CMK (cell line): ENCODE measurements around the gene TMPRSS7.

Experiments used
- DNase-seq: peaks from one replicate; pipeline ENCODE4 v3.0.0-alpha.2; 2010; ENCODE audit warnings: low read depth

TMPRSS7 gene

DNA sequence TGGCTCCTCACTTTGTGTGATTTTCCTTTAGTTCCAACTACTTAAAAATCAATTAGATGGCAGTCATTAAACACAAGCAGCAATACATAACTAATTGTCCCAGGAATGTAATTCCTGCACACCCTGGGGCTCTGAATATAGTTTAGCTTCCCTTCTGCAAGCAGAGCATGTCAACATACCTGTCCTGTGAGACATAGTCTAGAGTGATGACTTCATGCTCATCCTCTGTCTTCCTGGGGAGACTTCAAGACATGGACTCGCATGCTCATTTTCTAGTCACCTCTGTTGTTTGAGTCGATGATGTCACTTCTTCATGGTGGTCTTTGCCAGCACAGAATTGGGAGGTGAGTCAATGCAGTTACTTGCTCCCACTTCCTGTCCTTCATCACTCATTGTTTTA is 67.4 kb downstream of the TMPRSS7 start:
- DNase-seq, result no peak

DNA sequence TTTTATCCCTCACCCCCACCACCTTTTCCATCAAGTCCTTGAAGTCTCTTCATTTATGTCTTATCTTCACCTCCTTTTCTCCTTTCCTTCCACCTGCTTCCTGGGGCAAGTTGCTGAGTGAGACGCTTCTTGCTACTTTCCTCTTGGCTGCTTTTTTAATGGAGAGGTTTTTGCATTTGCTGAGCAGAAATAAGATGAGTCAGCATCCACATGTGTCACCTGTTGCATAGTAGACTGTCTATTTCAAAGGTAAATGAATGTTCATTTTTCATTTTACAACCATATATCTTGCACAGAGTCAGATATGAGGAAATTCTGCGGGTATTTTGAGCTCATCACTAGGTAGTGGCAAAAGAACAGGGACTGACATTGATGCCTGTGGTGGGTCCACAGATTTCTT is 70.2 kb downstream of the TMPRSS7 start:
- no peak for DNase-seq

DNA sequence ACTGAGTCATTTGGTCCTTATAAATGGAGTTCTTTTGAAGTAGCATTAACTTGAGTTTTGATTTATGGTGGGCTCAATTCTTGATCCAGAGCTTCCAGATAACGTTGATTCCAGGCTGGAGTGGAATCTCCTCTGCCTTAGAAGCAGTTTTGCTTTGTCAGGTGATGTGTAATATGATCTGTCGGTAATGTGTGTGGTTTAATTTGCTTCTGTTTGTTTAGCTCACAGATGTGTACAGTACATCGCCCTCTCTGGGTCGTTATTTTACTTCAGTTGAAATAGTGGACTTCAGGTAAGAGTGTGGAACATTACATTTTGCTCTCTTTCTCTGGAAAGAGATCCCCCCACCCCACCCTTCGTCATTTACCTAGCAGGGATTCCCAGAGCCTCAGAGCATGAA is 74.8 kb downstream of the TMPRSS7 start:
- DNase-seq, result no peak

DNA sequence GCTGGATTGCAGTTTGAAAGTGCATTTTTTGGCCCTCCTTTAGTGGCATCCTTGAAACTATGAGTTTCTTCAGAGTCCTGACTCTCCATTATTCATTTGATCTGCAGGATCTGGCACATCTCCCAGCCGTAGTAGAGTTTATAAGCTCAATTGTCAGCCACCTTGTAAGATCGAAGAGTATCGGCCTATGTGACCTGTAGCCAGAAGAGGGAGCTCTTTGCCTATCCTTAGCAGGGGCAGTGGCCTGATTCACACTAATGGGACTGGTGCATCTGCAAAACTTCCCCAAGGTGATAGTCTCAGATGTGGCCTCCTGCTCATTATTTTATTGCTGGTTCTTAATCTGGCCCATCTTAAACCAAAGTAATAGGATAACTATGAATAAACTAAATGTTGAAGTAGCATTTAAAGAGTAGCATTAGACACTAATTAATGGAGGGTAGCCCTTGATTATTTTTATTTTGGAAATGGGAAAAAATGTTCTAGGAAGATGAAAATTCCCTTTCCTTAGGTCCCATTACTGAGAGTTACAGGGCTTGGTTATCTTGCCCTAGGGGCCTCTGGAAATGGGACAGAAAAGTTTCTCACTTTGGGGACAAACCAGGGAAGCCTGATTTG is 77.4 kb downstream of the TMPRSS7 start:
- no peak for DNase-seq

DNA sequence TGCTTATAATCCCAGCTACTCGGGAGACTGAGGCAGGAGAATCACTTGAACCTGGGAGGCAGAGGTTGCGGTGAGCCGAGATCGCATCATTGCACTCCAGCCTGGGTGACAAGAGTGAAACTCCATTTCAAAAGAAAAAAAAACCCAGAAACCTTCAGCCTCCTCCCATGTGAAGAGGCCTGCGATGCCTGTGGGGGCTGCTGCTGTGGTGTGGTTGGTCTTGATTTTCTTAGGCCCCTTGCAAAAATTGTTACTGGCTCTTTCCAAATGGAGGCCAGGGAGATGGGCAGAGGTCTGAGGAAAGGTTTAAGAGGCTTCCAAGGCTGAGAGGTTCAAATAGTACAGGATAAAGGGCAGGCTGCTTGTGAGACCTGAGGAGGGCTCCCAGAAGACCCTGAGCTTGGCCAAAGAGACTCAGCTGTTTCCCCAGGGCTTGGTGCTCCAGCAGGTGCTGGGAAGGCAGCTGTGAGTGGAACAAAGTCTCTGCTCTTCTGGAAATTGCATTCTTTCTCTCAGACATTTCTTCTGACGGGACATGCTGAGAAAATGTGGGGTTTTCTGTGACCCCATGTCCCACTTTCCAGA is 80.1 kb downstream of the TMPRSS7 start:
- no peak for DNase-seq

DNA sequence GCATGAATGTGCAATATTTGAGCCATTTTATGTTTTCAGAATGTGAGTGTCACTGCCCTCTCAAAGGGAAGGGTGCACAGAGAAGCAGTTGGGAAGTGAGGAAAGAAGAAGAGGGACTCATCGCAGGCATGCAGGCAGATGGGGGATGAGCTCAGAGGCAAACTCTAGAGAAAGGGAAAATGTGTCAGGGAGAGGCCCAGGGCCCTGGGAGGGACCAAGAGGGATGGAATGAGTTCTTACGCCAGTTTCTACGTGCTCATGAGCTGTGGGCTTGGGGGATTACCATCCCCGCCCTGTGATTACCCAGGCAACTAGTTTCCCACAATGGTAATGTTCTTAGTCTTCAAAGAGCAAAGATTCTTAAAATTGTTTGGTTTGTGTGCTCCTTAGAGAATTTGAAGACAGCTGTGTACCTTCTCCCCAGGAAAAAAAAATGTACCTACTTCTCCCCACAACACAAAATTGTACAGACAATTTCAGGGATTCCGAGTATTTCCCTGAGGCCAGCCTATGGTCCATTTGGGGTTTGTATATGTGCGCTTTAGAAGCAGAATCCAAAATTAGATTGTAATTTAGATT is 80.7 kb downstream of the TMPRSS7 start:
- DNase-seq, result no peak

DNA sequence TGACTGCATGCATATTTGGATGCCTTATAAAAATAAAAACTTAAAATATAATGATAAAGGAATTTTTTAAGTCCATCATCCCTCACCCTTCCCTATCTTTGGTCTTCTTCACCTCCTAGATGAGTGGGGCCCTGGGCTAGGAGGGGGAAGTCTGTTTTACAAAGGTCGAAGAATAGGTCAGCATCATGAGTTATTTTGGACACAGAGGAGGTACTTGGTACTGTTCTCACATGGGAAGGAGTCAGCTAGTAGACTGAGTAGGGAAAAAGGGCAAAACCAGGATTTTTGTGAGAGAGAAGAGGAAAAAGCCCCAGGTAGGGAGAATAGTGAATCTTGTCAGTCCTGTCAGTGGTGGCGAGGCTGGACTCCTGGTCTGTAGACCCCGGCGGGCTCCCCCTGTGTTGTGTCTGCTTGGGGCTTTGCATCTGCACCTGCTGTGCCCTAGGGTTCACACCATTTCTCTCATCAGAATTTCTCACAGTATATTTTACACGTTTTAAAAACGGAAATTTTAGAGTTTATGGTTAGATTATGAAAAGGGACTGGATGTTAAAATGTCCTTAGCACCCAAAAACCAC is 81.4 kb downstream of the TMPRSS7 start:
- no peak for DNase-seq

DNA sequence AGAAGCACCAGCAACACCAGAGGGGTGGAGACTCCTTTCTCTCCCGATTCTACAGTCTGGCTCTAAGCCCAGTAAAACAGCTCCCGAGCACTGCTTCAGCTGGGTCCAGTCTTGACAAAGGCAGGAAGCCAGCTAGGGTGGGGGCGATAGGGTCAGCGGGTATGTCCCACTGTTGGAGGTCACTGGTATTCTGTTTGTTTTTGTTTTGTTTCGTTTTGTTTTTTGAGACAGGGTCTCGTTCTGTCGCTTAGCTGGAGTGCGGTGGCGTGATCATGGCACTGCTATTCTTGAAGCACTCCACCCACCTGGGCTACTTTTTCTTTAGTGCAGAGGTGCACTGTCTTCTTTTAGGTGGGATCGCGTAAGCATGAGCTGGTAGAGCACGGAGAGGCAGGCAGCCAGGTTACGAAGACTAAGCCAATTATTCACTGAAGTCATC is 82.2 kb downstream of the TMPRSS7 start:
- no peak for DNase-seq

DNA sequence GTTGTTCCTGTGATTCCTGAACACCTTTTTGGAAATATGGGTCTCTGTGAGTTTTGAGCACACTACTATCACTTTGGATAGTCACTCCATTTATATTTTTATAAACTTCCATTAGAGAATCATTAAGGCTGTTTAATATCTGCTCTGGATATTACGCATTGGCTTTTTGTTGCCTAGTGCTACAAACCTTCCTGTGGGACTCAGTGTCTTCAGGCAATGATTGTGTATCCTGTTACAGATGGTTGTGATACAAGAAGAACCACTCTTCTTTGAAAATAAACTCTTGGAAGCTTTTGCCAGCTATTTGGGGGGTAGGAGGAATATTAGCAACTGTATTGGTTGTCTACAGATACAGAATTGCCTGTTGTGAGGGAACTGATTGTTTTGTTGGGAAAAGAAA is 82.9 kb downstream of the TMPRSS7 start:
- DNase-seq, result no peak

DNA sequence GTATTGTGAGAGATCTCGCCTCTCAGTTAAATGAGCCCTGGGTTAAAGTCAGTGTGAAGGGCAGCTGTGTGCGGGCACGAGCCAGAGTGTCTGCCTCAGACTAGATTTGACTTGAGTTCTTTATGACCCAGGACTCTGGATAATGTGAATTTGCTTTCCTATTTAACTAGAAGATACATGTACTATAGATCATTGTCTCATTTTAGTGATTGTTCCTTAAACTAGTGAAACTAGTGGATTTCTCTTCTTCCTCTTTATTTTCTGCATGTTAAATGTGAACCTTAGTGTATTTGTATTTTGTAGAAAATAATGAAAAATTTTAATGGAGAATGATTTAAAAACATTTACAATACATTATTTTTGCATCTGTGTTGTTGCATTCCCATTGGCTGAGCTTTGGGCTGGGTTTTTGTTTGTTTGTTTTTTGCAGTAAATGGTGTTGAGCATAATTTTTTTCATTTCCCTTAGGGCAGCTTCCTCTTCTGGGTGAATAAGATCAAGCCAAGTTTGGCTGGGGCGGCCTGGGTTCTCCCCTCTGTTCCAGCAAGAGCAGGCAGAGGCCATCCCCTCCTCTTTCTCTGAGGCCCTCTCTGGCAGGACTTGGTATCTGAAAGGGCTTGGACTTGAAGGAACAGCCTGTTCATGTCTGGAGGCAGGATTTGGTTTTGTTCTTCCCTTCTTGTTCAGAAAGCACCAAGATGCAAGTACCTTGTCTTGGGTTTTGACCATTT is 83.5 kb downstream of the TMPRSS7 start:
- DNase-seq, result no peak

DNA sequence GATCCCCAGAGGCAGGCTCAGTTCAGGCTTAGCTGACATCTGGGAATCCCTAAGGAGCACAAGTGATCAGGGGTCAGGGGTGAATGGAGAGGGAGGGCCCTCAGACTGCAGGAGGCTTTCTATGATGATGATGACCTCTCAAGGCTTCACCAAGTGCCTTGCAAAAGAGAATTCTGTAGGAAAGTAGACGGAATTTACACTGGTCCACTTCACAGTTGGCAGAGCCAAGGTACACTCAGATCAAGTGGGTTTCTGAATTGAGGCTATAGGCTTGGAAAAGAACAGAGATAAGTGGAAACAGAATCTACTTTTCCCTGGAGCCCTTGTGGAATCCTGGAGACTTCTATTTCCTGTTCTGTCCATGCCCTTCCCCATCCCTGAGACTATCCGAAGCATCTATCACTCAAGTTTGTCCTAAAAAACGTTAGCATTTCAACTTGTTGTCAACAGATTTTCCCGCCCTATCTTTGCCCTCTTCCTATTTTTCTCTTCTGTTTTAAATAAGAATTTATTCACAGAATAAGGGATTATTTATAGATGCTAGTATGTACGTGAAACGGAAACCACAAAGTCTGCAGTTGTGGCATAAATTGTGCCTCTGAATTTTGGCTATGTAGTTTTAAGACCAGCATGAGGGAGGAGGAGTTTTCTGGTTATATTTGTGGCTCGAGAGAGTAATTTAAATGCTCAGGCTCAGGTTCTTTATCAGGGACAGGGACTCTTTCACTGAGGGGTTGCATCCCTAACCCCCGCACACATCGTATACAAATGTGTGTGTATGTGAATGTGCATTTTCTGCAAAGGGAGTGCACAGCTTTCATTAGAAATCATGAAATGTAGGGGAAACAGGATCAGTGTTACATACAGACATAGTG is 85.7 kb downstream of the TMPRSS7 start:
- no peak for DNase-seq

DNA sequence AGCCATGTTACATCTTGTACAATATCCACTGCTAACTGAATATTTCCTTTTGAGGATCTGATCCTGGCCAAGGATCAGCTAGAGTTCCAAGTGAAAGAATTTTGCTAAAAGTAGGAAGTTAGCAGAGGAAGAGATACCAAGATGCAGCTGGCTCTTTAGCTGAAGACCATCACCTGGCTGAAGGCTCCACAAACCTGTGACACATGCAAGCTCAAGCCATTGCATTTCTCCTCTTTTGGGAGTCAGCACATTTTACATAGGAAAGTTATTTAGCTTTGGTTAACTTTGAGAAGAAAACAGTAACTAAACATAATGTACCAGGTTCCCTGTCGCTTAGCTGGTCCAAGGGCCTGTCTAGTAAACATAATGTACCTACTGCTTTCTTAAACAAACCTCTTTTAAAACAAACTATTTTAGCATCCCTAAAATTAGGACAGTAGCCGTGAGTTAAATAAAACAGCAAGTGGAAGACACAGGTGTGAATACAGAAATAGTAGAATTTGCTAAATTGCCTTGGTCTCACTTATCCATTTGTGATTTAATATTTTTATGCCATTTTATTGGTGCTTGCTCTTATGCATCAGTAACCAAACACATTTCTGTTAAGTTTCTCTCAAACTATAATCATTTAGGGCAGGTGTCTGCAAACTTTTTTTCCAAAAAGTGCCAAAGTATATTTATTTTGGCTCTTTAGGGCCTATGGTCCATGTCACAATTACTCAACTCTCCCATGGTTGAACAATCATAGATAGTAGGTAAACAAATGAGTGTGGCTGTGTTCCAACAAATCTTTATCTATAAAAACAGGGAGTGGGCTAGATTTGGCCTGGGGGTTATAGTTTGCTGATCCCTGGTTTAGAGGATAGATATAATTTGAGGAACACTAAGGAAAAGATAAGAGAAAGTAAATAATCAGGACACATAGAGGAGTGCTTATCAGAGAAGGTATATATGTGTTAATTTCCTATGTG is 87.3 kb downstream of the TMPRSS7 start:
- DNase-seq, result no peak

DNA sequence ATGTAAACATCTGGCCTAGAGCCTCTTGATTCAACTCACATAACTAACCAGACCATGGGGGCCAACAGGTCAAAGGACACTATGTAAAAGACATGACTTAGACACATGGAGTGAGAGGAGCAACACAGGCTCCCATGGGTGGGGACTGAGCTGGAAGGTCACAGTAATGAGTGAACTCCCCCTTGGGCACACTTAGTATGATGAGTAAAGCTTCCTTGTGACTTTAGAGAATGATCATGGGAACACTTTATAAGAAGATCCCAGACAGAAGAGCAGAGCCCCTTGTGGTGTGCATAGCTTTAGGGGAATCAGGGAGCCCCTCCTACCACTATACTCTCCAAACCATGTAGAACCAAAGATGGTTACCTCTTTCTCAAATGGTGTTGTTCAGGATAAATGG is 88.3 kb downstream of the TMPRSS7 start:
- DNase-seq, result no peak

DNA sequence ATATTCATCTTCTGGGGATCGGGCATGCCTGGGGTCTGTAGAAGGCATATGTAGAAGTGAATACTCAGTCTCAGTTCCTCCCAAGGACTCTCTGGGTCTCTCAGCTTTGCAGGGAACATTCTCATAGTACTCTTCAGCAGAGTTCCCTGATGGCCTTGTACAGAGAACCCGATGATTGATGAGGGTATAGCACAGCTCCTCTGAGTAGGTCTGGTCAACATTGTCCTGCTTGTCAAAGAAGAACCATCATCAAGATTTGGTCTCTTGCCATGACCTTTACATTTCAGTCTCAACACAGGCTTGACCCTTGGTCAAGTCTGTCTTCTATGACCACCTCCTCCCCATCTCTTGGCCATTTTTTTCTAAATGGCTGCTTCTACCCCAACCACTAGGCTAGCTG is 89.0 kb downstream of the TMPRSS7 start:
- no peak for DNase-seq

DNA sequence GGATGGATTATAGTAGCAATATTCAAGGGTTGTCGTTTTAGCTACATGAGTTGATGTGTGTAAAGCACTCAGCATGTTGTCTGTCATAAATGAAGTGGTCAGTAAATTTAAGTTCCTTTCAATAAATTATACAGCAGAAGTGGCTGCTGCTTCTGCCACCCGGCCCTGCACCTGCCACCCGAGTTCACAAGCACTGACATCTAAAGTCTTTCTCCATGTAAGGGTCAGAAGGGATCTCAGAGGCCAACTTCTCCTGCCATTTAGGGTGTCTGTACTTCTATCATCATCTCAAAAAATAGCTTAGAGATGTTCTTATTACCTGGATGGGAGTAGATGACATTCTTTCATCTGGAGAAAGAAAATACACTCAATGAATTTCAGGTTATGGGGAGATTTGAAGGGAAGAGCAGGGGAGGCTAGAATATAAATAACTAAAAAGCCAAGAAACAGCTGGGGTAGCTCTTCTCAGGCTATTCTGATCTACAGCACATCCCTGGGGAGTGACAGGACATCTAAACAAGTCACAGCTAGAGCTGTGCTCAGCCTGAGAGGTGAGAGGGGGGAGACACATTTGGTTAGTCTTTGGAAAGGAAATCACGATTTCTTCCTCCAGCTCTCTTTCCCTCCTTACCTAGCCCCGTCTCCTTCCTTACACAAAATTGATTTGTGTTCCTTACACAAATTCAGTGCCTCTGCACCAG is 90.5 kb downstream of the TMPRSS7 start:
- no peak for DNase-seq

DNA sequence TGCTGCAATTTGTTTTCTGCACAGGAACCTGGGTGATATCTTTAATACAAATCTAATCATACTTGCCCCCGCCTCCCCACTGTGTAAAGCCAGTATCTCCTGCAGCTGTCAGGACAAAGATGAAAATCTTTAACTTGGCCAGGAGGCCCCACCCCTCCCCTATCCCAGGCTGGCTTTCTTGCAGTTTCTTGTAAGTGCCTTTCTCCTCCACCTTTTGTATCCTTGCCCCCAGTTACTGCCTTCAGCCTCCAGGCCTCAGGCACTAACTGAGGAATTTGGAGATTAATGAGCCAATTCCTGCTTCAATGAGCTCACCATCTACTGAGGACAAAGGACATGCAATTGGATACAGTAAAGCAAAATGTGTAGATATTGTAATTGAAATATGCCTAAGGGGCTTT is 92.0 kb downstream of the TMPRSS7 start:
- no peak for DNase-seq

DNA sequence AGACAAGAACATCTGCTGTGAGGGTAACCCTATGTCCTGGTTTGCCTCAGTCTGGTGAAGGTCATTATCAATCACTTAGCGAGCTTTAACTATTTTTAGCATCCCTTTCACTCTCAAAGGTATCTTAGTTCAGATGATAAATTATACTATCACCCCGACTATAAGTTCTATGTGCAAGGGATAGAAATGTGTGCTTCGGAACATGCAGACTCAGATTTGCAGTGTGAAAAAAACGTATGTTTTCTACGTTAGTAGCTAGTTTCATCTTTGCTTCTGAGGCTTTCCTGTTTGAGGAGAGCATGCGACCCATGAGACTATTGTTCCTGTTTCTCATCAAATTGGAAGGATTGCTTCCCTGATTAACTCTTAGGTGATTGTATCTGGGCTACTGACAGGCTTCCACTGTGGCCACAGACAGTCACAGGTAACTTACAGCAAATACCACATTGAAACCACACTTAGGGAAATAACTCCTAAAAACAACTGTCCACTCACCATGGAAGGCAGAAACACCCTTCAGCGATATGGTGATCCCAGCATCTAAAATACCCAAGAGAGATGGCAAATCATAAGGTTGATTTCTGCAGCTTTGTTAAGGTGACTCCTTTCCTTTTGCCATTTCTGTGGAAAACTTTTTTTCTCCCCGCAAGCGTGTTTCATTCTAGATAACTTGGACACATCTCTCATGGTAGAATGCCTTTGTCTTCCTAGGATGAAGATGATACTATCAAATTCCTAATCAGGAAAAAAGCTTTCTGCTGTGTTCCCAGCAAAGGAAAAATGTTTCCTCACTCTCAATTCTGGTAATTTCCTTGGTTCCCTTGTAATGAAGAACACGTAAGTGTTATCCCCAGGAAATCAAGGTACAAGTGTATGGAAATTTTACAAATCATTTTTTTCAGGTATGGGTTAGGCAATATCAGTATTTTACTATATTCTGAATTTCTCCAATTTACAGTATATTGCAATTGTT is 93.3 kb downstream of the TMPRSS7 start:
- no peak for DNase-seq

DNA sequence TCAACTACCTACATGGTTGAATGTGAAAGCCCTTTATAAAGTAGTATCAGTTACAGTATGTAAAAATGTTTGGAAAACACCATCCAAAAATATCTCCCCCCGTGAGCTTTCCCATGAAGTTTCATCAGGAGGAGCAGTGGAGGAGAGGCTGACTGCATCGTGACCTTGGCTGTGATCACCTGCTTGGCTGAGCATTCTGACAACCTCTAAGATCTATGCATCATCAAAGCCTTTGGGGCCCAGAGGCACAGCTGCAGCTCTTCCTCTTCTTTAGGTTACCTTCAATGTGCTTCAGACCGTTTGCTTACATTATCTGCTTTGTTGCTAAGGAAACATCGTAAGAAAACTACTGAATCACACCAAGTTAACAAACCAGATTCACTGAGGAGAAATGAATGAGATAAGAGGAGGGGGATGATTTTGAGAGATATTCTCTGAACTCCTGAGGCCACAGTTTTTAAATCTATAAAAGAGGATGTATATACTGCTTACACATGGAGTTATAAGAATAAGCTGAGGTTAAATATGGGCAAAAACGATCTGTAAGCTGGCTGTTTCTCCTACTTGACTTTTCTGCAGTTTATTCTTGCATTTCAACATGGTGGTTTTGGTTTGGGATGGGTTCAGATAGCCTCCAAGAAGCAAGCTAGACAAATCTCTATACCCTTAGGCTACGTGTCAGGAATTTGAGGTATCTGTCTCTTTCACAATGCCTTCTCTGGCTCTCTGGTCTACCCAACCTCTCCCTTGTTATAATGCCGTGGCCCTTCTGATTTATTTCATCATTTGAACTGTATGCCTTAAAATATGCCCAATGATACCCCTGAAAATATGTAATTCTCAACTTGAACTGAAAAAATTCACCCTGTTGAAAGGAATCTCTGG is 94.5 kb downstream of the TMPRSS7 start:
- no peak for DNase-seq
